NB4 (cell line): ENCODE results near the gene RNF182.

ENCODE experiments used
- POLR2A ChIP-seq: IDR thresholded peaks from 2 replicates; pipeline ENCODE4 v1.6.1; 2011; ENCODE audit warnings: mild to moderate bottlenecking; ENCODE audit not compliant: insufficient read length; ENCODE audit errors: extremely low read depth
- TF ChIP-seq, protein P1 (sequence below): IDR thresholded peaks from one replicate; pipeline ENCODE4 v1.5.1; 2012; ENCODE audit warnings: low read depth, low read length

GRCh38 chr6:14029605-14030004 lies 104.9 kb downstream of the RNF182 start:
- TF ChIP-seq, protein P1, sequence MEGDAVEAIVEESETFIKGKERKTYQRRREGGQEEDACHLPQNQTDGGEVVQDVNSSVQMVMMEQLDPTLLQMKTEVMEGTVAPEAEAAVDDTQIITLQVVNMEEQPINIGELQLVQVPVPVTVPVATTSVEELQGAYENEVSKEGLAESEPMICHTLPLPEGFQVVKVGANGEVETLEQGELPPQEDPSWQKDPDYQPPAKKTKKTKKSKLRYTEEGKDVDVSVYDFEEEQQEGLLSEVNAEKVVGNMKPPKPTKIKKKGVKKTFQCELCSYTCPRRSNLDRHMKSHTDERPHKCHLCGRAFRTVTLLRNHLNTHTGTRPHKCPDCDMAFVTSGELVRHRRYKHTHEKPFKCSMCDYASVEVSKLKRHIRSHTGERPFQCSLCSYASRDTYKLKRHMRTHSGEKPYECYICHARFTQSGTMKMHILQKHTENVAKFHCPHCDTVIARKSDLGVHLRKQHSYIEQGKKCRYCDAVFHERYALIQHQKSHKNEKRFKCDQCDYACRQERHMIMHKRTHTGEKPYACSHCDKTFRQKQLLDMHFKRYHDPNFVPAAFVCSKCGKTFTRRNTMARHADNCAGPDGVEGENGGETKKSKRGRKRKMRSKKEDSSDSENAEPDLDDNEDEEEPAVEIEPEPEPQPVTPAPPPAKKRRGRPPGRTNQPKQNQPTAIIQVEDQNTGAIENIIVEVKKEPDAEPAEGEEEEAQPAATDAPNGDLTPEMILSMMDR = no peak
- TF ChIP-seq POLR2A = no peak
